PC-3 (cell line): ENCODE data around the gene ARHGAP18. TPM values are rescaled to one million over a fixed set of nuclear protein-coding genes. Genes with fewer than 3 reads are reported as not detected.

Source experiments
- ATAC-seq: fragments of 200-7000 bp; cut with Tn5 transposase; 2 replicates; pipeline ENCODE4 v1.9.1; 2020; ENCODE audit warnings: mild to moderate bottlenecking, moderate library complexity
- BruUV-seq: library from RNA; stranded (reverse); fragments of 400-500 nt; replicated peaks from 2 replicates; lab custom pipeline; 2021; lab: Mats Ljungman, UMichigan
- CTCF ChIA-PET: fragments of 300-600 bp; sonication (Branson Sonifier 250); formaldehyde crosslinking; loops from one replicate; lab custom pipeline; 2022; ENCODE audit warnings: antibody characterized with exemption; lab: Charles Lee
- POLR2A ChIA-PET: fragments of 300-600 bp; sonication (Branson Sonifier 250); formaldehyde crosslinking; loops from one replicate; lab custom pipeline; 2022; ENCODE audit warnings: antibody characterized with exemption; ENCODE audit not compliant: unreplicated experiment; lab: Charles Lee
- DNase-seq: peaks from one replicate; pipeline ENCODE4 v3.0.0-alpha.2; 2015
- H2AFZ ChIP-seq: fragments of 300-600 bp; sonication (generic); 2 replicates; pipeline ENCODE4 v1.6.0; 2016; ENCODE audit warnings: antibody characterized with exemption, low read length
- H3F3A ChIP-seq: fragments of 300-600 bp; sonication (generic); one replicate; pipeline ENCODE4 v1.6.0; 2017; ENCODE audit warnings: antibody characterized with exemption, low read length, control low read depth, mild to moderate bottlenecking; ENCODE audit not compliant: unreplicated experiment
- H3K27ac ChIP-seq: fragments of 300-600 bp; sonication (generic); 2 replicates; pipeline ENCODE4 v1.5.1; 2016; ENCODE audit warnings: mild to moderate bottlenecking, low read length
- H3K27me3 ChIP-seq: fragments of 300-600 bp; sonication (generic); 2 replicates; pipeline ENCODE4 v1.6.1; 2016; ENCODE audit warnings: low read length, mixed read lengths
- H3K36me3 ChIP-seq: fragments of 300-600 bp; sonication (generic); 2 replicates; pipeline ENCODE4 v1.6.1; 2016; ENCODE audit warnings: low read depth, mixed run types, low read length, mixed read lengths
- H3K4me1 ChIP-seq: fragments of 300-600 bp; sonication (generic); 2 replicates; pipeline ENCODE4 v1.5.1; 2016; ENCODE audit warnings: low read length; ENCODE audit not compliant: insufficient read depth
- H3K4me2 ChIP-seq: fragments of 300-600 bp; sonication (generic); 2 replicates; pipeline ENCODE4 v1.6.0; 2016; ENCODE audit warnings: low read length
- H3K4me3 ChIP-seq: fragments of 300-600 bp; sonication (generic); 2 replicates; pipeline ENCODE4 v1.5.1; 2016; ENCODE audit warnings: mild to moderate bottlenecking, low read length, mixed read lengths
- H3K79me2 ChIP-seq: fragments of 300-600 bp; sonication (generic); 2 replicates; pipeline ENCODE4 v1.6.1; 2017; ENCODE audit warnings: low read length, mixed read lengths
- H3K9ac ChIP-seq: fragments of 300-600 bp; sonication (generic); 2 replicates; pipeline ENCODE4 v1.6.0; 2016; ENCODE audit warnings: mild to moderate bottlenecking, low read length
- H3K9me2 ChIP-seq: fragments of 300-600 bp; sonication (generic); replicated peaks from 2 replicates; pipeline ENCODE4 v1.6.1; 2016; ENCODE audit warnings: mixed run types, low read length, mixed read lengths
- H3K9me3 ChIP-seq: fragments of 300-600 bp; sonication (generic); 2 replicates; pipeline ENCODE4 v1.6.1; 2016; ENCODE audit warnings: low read length, mixed read lengths
- H4K20me1 ChIP-seq: fragments of 300-600 bp; sonication (generic); 2 replicates; pipeline ENCODE4 v1.6.1; 2016; ENCODE audit warnings: low read length, mixed read lengths
- CTCF ChIP-seq: fragments of 300-600 bp; sonication (generic); conservative IDR thresholded peaks from 2 replicates; pipeline ENCODE4 v1.5.1; 2017; ENCODE audit warnings: antibody characterized with exemption, low read depth, mild to moderate bottlenecking, low read length
- EZH2 ChIP-seq: fragments of 300-600 bp; sonication (generic); IDR thresholded peaks from one replicate; pipeline ENCODE4 v1.6.1; 2017; ENCODE audit warnings: antibody characterized with exemption, mild to moderate bottlenecking, low read length; ENCODE audit not compliant: unreplicated experiment
- EZH2phosphoT487 ChIP-seq: fragments of 300-600 bp; sonication (generic); IDR thresholded peaks from 2 replicates; pipeline ENCODE4 v1.6.1; 2018; ENCODE audit warnings: mild to moderate bottlenecking, antibody characterized with exemption, low read length, borderline replicate concordance
- intact Hi-C: fragments of 100-400 bp; cut with micrococcal nuclease; formaldehyde crosslinking; loops from 2 replicates; pipeline ENCODE4 v1.9.0; 2023
- total RNA-seq: library from RNA; depleted of rRNA; stranded (reverse); fragments of >200 nt; gene quantifications from 2 replicates; pipeline ENCODE4 v1.2.3, GENCODE V29; 2014

Gene ARHGAP18
- total RNA-seq, 1 experiment from 2014 or later, result 5.9 TPM

- no peak overlapping the region for H3K4me2 ChIP-seq
These were observed 58.7 kb downstream of the ARHGAP18 start for GRCh38 chr6:129651291-129651691.

GRCh38 chr6:129648819-129649491, 61.0 kb downstream of the ARHGAP18 start:
- POLR2A ChIA-PET, result no interaction called here
- H3K27me3 ChIP-seq, result no peaks in the 10 kb centered on the region

More at GRCh38 chr6:129651291-129651691, 58.7 kb downstream of the ARHGAP18 start:
- intact Hi-C loops, result no loop called here
- no peak overlapping the region for H3K27ac ChIP-seq
- no peaks in the 10 kb centered on the region for H3K36me3 ChIP-seq
- TF ChIP-seq CTCF, result no peak
- TF ChIP-seq EZH2, result no peak
- no peak for TF ChIP-seq EZH2phosphoT487
- POLR2A ChIA-PET, result no interaction called here
- no peak for ATAC-seq
- H2AFZ ChIP-seq, result no peak overlapping the region
- no peaks in the 10 kb centered on the region for H3K27me3 ChIP-seq
- H3K9me2 ChIP-seq, result no peaks in the 10 kb centered on the region
- BruUV-seq, result no TSS peak
- no peaks in the 10 kb centered on the region for H3K9me3 ChIP-seq
- no peaks in the 10 kb centered on the region for H4K20me1 ChIP-seq
- H3K9ac ChIP-seq, result no peak overlapping the region
- CTCF ChIA-PET, result no interaction called here
- H3K4me3 ChIP-seq, result no peak overlapping the region
- H3K4me1 ChIP-seq, result peaks cover 5% of the 10 kb centered on the region
- no peaks in the 10 kb centered on the region for H3K79me2 ChIP-seq
- DNase-seq, result no peak
- H3F3A ChIP-seq, result no peaks in the 10 kb centered on the region

More at GRCh38 chr6:129648819-129649491, 61.0 kb downstream of the ARHGAP18 start:
- H3K36me3 ChIP-seq, result no peaks in the 10 kb centered on the region
- H3K79me2 ChIP-seq, result no peaks in the 10 kb centered on the region
- no peaks in the 10 kb centered on the region for H3F3A ChIP-seq
- no peak overlapping the region for H3K4me3 ChIP-seq
- peaks cover 24% of the 10 kb centered on the region for H3K4me1 ChIP-seq
- no peak overlapping the region for H2AFZ ChIP-seq
- BruUV-seq, result no TSS peak
- TF ChIP-seq CTCF, result no peak
- TF ChIP-seq EZH2, result no peak
- TF ChIP-seq EZH2phosphoT487, result no peak
- no peaks in the 10 kb centered on the region for H3K9me2 ChIP-seq
- no peaks in the 10 kb centered on the region for H4K20me1 ChIP-seq
- CTCF ChIA-PET, result no interaction called here
- no peak for DNase-seq
- H3K9me3 ChIP-seq, result no peaks in the 10 kb centered on the region
- ATAC-seq, result no peak
- H3K9ac ChIP-seq, result no peak overlapping the region
- H3K4me2 ChIP-seq, result no peak overlapping the region
- no peak overlapping the region for H3K27ac ChIP-seq
- intact Hi-C loops, result no loop called here
